Measurements from ENCODE around the gene SCFD2.

DNA sequence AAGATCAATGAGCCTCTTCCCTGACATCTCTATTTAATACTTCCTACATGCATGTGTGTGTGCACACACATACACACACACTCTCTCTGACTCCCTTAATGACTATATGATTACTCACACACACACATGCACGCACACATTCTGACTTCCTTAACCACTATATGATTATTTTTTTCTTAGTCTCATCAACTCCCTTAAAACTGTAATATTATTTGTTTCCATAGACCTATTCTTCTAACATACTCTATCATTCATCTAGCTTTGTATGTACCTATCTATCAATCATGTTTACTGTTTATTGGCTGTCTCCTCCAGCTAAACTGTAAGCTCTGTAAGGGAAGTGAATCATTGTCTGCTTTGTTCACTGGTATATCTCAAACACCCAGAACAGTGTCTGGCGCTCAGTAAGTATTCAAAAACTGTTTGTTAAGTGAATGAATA lies 267.2 kb downstream of the SCFD2 start:
- TF ChIP-seq, protein P1, sequence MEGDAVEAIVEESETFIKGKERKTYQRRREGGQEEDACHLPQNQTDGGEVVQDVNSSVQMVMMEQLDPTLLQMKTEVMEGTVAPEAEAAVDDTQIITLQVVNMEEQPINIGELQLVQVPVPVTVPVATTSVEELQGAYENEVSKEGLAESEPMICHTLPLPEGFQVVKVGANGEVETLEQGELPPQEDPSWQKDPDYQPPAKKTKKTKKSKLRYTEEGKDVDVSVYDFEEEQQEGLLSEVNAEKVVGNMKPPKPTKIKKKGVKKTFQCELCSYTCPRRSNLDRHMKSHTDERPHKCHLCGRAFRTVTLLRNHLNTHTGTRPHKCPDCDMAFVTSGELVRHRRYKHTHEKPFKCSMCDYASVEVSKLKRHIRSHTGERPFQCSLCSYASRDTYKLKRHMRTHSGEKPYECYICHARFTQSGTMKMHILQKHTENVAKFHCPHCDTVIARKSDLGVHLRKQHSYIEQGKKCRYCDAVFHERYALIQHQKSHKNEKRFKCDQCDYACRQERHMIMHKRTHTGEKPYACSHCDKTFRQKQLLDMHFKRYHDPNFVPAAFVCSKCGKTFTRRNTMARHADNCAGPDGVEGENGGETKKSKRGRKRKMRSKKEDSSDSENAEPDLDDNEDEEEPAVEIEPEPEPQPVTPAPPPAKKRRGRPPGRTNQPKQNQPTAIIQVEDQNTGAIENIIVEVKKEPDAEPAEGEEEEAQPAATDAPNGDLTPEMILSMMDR (conservative IDR thresholded peaks at IDR 0.05; ENCODE audit: low read depth, low read length): no peak
- TF ChIP-seq EZH2 (IDR thresholded peaks at IDR 0.05; ENCODE audit: low read length, unreplicated experiment): no peak

Data from PC-3 (cell line).